ENCODE results near the gene MORN4. TPM values are rescaled to one million over a fixed set of nuclear protein-coding genes. Genes with fewer than 3 reads are reported as not detected.

The MORN4 gene
- total and polyA plus RNA-seq, 2 of the 13 experiments (the other 11 are each of a cell fraction or from before 2014, with no cell fraction given), result 3.4 to 9.1 TPM

DNA sequence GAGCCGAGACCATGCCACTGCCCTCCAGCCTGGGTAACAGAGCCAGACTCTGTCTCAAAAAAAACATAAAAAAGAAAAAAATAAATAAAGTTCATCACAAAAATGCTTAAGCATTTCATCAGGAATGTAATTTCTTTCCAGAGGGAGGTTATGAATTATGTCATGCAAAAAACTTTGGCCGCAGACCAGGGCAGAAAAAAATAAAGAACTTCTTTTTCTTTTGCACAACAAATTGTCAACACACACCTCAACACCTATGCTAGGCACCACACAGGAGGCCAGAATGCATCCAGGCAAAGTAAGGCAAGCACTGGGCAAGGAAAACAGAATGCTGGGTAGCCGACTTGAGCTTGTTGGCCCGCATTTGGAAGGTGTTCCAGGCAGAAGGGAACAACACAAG lies 39.9 kb downstream of the MORN4 start:
- no peaks in the 10 kb centered on the region for H3K9me3 ChIP-seq (ENCODE audit: low read length)
- no TSS peak for BruUV-seq (replicated peaks)
- H3K27me3 ChIP-seq (ENCODE audit: control insufficient read depth in 1 of 2, insufficient read depth in 2 of 2, low read length in 2 of 2), result no peaks in the 10 kb centered on the region; a peak in 1 of 5 replicates
- in situ Hi-C loops (cut with HindIII; ENCODE audit: extremely low pct_ligation_motif_present, low pct_unique_long_range_greater_than_20kb), result no loop called here
- intact Hi-C loops (cut with micrococcal nuclease; ENCODE audit: unreplicated experiment), result no loop called here
- TF ChIP-seq, protein P1, sequence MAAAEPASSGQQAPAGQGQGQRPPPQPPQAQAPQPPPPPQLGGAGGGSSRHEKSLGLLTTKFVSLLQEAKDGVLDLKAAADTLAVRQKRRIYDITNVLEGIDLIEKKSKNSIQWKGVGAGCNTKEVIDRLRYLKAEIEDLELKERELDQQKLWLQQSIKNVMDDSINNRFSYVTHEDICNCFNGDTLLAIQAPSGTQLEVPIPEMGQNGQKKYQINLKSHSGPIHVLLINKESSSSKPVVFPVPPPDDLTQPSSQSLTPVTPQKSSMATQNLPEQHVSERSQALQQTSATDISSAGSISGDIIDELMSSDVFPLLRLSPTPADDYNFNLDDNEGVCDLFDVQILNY (CRISPR knock-in tag; conservative IDR thresholded peaks at IDR 0.05), result no peak
- TF ChIP-seq SIX4 (CRISPR knock-in tag; IDR thresholded peaks at IDR 0.05) (no peak), ZNF782 (CRISPR knock-in tag; IDR thresholded peaks at IDR 0.05; ENCODE audit: borderline replicate concordance) (no peak), FOXJ3 (CRISPR knock-in tag; IDR thresholded peaks at IDR 0.05; ENCODE audit: borderline replicate concordance) (no peak), PHF21A (CRISPR knock-in tag; IDR thresholded peaks at IDR 0.05) (no peak), ZNF879 (CRISPR knock-in tag; IDR thresholded peaks at IDR 0.05) (no peak), MAF1 (CRISPR knock-in tag; IDR thresholded peaks at IDR 0.05; ENCODE audit: borderline replicate concordance) (no peak), CBX1 (IDR thresholded peaks at IDR 0.05; ENCODE audit: low read depth) (no peak), GATA4 (IDR thresholded peaks at IDR 0.05; ENCODE audit: borderline replicate concordance, low read depth) (no peak), ZNF44 (CRISPR knock-in tag; IDR thresholded peaks at IDR 0.05) (no peak), SNAPC2 (CRISPR knock-in tag; IDR thresholded peaks at IDR 0.05) (no peak), NFYC (CRISPR knock-in tag; IDR thresholded peaks at IDR 0.05) (no peak), ZNF333 (CRISPR knock-in tag; IDR thresholded peaks at IDR 0.05; ENCODE audit: borderline replicate concordance) (no peak)
- TF ChIP-seq, protein P2, sequence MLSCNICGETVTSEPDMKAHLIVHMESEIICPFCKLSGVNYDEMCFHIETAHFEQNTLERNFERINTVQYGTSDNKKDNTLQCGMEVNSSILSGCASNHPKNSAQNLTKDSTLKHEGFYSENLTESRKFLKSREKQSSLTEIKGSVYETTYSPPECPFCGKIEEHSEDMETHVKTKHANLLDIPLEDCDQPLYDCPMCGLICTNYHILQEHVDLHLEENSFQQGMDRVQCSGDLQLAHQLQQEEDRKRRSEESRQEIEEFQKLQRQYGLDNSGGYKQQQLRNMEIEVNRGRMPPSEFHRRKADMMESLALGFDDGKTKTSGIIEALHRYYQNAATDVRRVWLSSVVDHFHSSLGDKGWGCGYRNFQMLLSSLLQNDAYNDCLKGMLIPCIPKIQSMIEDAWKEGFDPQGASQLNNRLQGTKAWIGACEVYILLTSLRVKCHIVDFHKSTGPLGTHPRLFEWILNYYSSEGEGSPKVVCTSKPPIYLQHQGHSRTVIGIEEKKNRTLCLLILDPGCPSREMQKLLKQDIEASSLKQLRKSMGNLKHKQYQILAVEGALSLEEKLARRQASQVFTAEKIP (CRISPR knock-in tag; IDR thresholded peaks at IDR 0.05; ENCODE audit: borderline replicate concordance), result no peak
- TF ChIP-seq, protein P3, sequence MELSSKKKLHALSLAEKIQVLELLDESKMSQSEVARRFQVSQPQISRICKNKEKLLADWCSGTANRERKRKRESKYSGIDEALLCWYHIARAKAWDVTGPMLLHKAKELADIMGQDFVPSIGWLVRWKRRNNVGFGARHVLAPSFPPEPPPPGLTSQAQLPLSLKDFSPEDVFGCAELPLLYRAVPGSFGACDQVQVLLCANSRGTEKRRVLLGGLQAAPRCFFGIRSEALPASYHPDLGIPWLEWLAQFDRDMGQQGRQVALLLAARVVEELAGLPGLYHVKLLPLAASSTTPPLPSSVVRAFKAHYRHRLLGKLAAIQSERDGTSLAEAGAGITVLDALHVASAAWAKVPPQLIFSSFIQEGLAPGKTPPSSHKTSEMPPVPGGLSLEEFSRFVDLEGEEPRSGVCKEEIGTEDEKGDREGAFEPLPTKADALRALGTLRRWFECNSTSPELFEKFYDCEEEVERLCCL (CRISPR knock-in tag; IDR thresholded peaks at IDR 0.05; ENCODE audit: borderline replicate concordance), result no peak
- TF ChIP-seq, protein P4, sequence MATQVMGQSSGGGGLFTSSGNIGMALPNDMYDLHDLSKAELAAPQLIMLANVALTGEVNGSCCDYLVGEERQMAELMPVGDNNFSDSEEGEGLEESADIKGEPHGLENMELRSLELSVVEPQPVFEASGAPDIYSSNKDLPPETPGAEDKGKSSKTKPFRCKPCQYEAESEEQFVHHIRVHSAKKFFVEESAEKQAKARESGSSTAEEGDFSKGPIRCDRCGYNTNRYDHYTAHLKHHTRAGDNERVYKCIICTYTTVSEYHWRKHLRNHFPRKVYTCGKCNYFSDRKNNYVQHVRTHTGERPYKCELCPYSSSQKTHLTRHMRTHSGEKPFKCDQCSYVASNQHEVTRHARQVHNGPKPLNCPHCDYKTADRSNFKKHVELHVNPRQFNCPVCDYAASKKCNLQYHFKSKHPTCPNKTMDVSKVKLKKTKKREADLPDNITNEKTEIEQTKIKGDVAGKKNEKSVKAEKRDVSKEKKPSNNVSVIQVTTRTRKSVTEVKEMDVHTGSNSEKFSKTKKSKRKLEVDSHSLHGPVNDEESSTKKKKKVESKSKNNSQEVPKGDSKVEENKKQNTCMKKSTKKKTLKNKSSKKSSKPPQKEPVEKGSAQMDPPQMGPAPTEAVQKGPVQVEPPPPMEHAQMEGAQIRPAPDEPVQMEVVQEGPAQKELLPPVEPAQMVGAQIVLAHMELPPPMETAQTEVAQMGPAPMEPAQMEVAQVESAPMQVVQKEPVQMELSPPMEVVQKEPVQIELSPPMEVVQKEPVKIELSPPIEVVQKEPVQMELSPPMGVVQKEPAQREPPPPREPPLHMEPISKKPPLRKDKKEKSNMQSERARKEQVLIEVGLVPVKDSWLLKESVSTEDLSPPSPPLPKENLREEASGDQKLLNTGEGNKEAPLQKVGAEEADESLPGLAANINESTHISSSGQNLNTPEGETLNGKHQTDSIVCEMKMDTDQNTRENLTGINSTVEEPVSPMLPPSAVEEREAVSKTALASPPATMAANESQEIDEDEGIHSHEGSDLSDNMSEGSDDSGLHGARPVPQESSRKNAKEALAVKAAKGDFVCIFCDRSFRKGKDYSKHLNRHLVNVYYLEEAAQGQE (IDR thresholded peaks at IDR 0.05; ENCODE audit: borderline replicate concordance in 1 of 2, low read depth in 1 of 2, low read length in 2 of 2), result no peak
- FAIRE-seq (no peak), ATAC-seq (no peak), DNase-seq (ENCODE audit: low spot score) (no peak)
- H3K27ac ChIP-seq (ENCODE audit: extremely low read length, insufficient read depth, low read length), result no peak overlapping the region
- H3K36me3 ChIP-seq (replicated peaks in 1 of 2; ENCODE audit: control insufficient read depth in 1 of 2, insufficient read depth in 2 of 2, low read length in 2 of 2), result no peaks in the 10 kb centered on the region; a peak in 1 of 5 replicates
- 97% methylated on average over 4 of the region's 4 CpGs for WGBS (ENCODE audit: low lambda C conversion rate)
- POLR2A ChIA-PET, result no interaction called here
- no peak overlapping the region for H3K4me3 ChIP-seq (replicated peaks in 1 of 3; ENCODE audit: insufficient read depth in 1 of 3, low read depth in 2 of 3, low read length in 3 of 3)
- H4K20me1 ChIP-seq (ENCODE audit: insufficient read depth, low read length), result no peaks in the 10 kb centered on the region
- CTCF ChIA-PET (ENCODE audit: low intra/inter-chr PET ratio, low total read pairs), result no interaction called here
- no peak overlapping the region for H3K4me2 ChIP-seq (ENCODE audit: low read depth, low read length)
- H3K79me2 ChIP-seq (ENCODE audit: insufficient read depth, low read length), result no peaks in the 10 kb centered on the region
- no peak overlapping the region for H3K9ac ChIP-seq (ENCODE audit: insufficient read depth, low read depth, low read length)
- H3K4me1 ChIP-seq (ENCODE audit: insufficient read depth, low read length), result peaks cover 51% of the 10 kb centered on the region
- no peak overlapping the region for H2AFZ ChIP-seq (ENCODE audit: low read length)

Data from HepG2 (cell line).